Measurements from ENCODE around the gene DOLK.

DNA sequence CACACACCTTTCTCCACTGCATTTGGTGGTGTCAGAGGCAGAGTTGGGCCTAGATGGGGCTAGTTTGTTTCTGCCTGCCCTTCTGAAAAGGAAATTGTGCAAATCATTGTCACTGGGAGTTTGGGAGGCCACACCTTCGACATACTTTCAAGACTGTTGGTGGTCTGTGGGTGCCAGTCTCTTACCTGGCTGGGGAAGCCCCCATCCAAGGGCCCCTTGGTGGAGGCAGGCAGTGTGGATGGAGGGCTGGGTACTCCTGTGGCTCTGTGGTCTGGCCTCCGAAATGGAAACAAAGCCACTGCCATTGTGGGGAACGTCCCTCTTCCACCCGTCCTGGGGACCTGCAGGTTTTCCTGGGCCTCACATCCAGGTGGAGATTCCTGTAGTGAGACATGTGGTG lies 37.5 kb downstream of the DOLK start:
- TF ChIP-seq GATA2 (IDR thresholded peaks at IDR 0.05; ENCODE audit: low read depth, low read length) (no peak), GATA3 (IDR thresholded peaks at IDR 0.05; ENCODE audit: low read depth, low read length) (no peak)
